Ecto neural progenitor cell (in vitro differentiated cells): Measurements from ENCODE around the gene CPA4.
"Not testable (repeated sequence)": the region's sequence is repeated elsewhere in the genome, so short reads cannot be mapped to it uniquely, and the experiment has no call there.

ENCODE experiments used
- DNase-seq: peaks from one replicate; pipeline ENCODE4 v3.0.0-alpha.2; 2018; ENCODE audit warnings: low spot score

The CPA4 gene

GRCh38 chr7:130292682-130293257 lies at the start of gene CPA4:
Gene CPA4 (plus strand): TSS chr7:130293161. CDS start chr7:130293181, 20 bp downstream.
- DNase-seq, result no peak

- DNase-seq, result not testable (repeated sequence)
Measured at GRCh38 chr7:130243486-130243885, 49.5 kb upstream of the CPA4 start.

GRCh38 chr7:130246491-130246890 lies 46.5 kb upstream of the CPA4 start:
- not testable (repeated sequence) for DNase-seq

- DNase-seq, result not testable (repeated sequence)
Measured at GRCh38 chr7:130248842-130249241, 44.1 kb upstream of the CPA4 start.

- DNase-seq, result not testable (repeated sequence)
Measured at GRCh38 chr7:130249626-130250025, 43.3 kb upstream of the CPA4 start.

GRCh38 chr7:130254555-130254954 lies 38.4 kb upstream of the CPA4 start:
- no peak for DNase-seq

- DNase-seq, result no peak
Measured at GRCh38 chr7:130256704-130257103, 36.3 kb upstream of the CPA4 start.

GRCh38 chr7:130258494-130259078 lies 34.4 kb upstream of the CPA4 start:
- DNase-seq, result no peak

- DNase-seq, result no peak
Measured at GRCh38 chr7:130262448-130262847, 30.5 kb upstream of the CPA4 start.

- no peak for DNase-seq
Measured at GRCh38 chr7:130263130-130263529, 29.8 kb upstream of the CPA4 start.

GRCh38 chr7:130266258-130266960 lies 26.6 kb upstream of the CPA4 start, which contains the start of gene CPA2:
Gene CPA2 (plus strand): TSS chr7:130266863. CDS start chr7:130266882, 19 bp downstream.
- DNase-seq, result no peak

GRCh38 chr7:130266961-130267321 lies 26.0 kb upstream of the CPA4 start:
- no peak for DNase-seq

- no peak for DNase-seq
Measured at GRCh38 chr7:130268463-130269317, 24.3 kb upstream of the CPA4 start.

- no peak for DNase-seq
Measured at GRCh38 chr7:130269318-130269694, 23.7 kb upstream of the CPA4 start.

GRCh38 chr7:130270947-130271800 lies 21.8 kb upstream of the CPA4 start:
- DNase-seq, result no peak

GRCh38 chr7:130272381-130273080 lies 20.4 kb upstream of the CPA4 start:
- peak; percentile 73 for DNase-seq

GRCh38 chr7:130273081-130273932 lies 19.7 kb upstream of the CPA4 start:
- peak; percentile 90 for DNase-seq

GRCh38 chr7:130273933-130274255 lies 19.1 kb upstream of the CPA4 start:
- DNase-seq, result no peak

- DNase-seq, result no peak
Measured at GRCh38 chr7:130274296-130274695, 18.7 kb upstream of the CPA4 start.

- peak; percentile 61 for DNase-seq
Measured at GRCh38 chr7:130274983-130275591, 17.9 kb upstream of the CPA4 start.
